Measurements from ENCODE around the gene GDPD3. TPM values are rescaled to one million over a fixed set of nuclear protein-coding genes. Genes with fewer than 3 reads are reported as not detected.
A peak's percentile ranks its signal among the peaks of the same experiment; 100 is the strongest.
"Not testable (repeated sequence)": the region's sequence is repeated elsewhere in the genome, so short reads cannot be mapped to it uniquely, and the experiment has no call there.

GDPD3 gene
- total RNA-seq, 1 donor from 2014 or later = 0.53 TPM

DNA sequence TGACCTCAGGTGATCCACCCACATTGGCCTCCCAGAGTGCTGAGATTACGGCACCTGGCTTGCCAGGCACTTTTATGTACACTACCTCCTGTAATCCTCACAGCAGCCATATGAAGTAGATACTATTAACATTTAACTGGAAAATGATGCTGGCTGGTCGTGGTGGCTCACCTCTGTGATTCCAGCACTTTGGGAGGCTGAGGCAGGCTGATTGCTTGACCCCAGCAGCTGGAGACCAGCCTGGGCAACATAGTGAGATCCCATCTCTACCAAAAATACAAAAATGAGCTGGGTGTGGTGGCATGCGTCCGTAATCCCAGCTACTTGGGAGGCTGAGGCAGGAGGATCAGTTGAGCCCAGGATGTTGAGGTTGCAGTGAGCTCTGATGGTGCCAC lies 11.6 kb upstream of the GDPD3 start:
- no peak for DNase-seq (ENCODE audit: low read depth, low spot score)

DNA sequence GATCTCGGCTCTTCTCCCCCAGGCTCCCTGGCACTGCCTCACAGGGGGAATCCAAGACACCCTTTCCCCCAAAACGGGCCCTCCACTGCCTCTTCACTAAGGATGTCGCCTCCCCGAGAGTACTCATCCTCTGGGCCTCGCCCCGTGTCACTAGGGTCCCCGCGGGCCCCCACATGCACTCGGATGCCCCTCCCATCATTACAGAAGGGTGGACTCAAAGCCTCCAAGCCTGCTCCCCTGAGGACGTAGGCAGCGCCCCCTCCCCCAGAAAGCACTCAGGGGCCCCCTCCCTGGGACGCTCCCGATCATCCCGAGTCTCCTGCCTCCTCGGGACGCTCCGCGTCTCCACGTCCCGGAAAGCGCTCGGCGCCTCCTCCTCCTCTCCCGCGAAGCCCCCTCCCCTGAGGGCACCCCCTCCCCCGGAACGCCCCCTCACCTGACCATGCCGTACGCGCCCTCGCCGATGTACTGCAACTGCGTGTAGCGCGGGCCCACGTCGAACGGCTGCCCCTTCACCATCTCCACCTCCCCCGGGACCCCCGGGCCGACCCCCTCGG lies 9.3 kb upstream of the GDPD3 start:
- no peak for DNase-seq (ENCODE audit: low read depth, low spot score)

DNA sequence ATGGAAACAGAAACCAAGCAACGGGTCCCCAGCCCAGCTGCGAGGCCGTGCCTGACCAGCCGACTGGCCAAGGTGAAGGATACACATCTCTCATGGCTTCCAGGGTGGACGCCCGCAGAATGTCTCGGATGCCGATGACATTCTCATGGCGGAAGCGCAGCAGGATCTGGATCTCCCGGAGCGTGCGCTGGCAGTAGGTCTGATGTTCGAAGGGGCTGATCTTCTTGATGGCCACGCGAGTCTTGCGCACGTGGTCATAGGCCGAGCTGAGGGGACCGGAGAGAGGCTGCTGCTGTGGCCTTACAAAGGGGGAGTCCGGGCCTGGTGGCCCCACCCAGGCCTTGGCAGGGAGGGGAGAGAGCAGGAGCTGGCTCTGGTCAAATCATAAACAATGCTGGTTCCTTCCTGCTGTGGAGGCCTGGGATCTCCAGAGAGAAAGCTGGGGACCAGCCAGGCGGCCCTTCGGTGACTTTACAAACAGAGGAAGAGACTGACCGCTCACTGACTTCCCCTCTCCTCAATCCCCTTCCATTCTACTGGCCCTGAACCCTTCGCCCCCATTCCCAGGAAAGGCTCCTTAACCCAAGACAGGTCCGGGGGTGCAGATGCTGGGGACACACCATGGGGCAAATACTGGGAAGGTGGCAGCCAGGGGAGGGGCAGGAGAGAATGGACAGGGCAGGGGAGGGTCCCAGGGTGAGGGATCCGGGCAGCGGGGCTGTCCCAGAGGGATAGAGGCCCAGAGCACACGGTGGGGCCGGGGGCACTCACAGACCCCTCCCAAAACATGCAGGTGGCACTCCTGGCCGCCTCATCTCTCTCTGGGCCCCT lies 8.6 kb upstream of the GDPD3 start:
- DNase-seq (ENCODE audit: low read depth, low spot score) = peak; percentile 32

DNA sequence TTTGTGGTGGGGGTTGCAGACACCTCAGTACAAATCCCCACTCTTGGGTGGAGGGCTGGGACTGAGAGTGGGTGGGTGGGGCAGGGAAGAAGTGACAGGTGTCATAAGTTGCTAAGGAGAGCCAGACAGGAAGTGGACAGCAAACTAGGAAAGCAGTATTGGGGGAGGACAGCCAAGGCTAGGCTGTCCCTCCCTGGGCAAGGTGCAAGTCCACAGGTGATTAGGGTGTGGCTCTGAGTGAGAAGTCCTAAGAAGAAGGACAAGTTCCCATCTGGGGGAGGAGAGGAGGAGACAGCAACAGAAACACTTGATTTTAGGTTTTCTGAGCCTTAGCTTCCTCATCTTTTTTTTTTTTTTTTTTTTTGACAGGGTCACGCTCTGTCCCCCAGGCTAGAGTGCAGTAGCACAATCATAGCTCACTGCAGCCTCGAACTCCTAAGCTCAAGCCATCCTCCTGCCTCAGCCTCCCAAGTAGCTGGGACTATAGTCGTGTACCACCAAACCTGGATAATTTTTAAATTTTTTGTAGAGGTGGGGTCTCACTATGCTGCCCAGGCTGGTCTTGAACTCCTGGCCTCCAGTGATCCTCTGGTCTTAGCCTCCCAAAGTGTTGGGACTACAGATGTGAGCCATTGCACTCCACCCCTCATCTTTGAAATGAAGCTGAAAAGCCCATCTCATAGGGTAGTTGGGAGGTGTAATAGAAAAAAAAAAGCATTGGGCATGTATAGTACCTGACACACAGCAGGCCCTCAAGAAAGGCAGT lies 7.2 kb upstream of the GDPD3 start:
- DNase-seq (ENCODE audit: low read depth, low spot score) = no peak

DNA sequence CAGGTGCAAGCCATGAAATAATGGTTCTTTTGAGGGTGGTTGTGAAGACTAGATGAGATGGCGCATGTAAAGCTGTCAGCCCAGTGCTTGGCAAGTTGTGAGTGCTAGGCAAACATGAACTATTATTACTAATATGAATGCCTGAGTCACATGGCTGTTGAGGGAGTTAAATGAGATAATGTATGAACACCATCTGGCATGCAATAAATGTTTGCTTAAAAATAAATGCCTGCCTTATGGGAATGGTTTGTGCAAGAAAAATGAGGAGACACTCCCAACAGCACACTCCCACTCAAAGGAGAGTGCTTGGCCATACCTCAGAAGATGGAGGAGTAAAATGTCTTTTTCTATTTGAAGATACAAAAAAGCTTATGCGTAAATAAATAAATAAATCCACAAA lies 6.1 kb upstream of the GDPD3 start:
- DNase-seq (ENCODE audit: low read depth, low spot score) = no peak

DNA sequence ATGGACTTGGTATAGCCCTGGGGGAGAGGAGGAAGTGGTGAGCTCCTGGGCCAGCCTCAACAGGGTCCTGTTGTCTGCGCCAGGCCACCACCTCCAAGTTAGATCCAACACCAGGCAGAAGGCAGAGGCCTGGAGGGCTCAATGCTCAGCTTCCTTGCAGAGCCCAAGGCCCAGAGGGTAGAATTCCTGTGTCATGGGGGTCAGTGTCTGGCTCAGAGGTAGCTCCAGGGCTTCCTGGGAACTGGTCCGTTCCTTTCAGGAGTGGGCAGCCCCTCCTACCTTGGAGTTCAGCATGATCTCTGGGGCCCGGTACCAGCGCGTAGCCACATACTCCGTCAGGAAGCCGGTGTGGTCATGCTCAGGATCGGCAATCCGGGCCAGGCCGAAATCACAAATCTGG lies 4.4 kb upstream of the GDPD3 start:
- DNase-seq (ENCODE audit: low read depth, low spot score) = no peak

DNA sequence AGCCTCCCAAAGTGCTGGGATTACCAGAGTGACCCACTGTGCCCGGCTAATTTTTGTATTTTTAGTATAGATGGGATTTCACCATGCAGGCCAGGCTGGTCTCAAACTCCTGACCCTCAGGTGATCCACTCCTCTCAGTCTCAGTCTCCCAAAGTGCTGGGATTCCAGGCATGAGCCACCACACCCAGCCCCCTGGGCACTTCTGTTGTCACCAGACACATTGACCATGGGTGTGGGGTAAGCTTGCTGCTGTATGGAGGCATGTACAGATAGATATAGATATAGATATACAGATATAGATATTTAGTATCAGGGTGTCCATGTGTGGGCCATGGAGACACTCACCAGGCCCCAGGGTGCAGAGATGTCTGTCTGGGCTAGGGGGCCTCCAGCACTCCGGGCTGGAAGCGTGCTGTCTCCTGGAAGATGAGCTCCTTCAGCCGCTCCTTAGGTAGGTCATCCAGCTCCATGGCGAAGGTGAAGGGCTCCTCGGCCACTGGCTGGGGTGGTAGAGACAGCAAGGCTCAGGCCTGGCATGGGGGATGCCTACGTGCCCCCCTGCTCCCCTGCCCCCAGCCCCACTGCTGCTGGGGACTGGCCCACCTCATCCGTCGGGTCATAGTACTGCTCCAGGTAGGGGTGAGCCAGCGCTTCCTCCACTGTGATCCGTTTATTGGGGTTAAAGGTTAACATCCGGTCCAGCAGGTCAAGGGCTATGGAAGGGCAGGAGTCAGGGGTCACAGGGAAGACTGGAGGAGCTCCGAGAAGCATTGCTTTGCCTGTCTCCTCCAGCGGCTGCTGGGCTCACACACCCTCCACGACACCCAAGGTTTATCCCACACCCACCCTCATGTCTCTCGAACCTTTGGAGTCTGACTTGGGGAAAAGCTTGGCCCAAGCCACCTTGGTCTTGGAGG lies 3.2 kb upstream of the GDPD3 start:
- no peak for DNase-seq (ENCODE audit: low read depth, low spot score)

DNA sequence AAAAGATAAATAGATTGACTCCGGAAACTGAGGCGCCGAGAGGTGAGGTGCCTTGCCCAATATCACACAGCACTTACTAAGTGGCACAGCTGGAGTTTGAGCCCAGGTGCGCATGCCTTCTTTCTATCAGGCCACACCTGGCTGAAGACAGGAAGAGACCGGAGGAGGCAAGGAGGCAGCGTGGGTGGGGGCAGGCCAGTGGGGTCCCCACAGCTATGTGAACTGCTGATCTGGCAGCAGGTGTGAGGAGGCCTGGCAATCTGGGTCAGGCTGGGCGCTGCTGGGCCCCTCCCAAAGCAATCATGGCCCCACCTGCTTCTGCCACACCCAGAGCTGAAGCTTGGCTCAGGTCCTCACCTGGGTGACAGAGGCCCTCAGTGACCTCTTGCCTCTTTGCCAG lies 1.9 kb upstream of the GDPD3 start:
- DNase-seq (ENCODE audit: low read depth, low spot score) = no peak

DNA sequence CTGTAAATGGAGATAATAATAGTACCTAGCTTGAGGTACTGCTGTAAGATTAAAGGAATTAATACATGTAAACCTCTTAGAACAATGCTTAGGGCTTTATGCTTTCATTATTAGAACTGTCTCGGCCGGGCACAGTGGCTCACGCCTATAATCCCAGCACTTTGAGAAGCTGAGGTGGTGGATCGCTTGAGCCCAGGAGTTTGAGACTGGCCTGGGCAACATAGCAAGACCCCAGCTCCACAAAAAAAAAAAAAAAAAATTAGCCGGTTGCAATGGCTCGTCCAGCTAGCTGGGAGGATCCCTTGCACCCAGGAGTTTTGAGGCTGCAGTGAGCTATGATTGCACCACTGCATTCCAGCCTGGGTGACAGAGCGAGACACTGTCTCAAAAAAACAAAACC lies 1.5 kb upstream of the GDPD3 start:
- not testable (repeated sequence) for DNase-seq (ENCODE audit: low read depth, low spot score)

DNA sequence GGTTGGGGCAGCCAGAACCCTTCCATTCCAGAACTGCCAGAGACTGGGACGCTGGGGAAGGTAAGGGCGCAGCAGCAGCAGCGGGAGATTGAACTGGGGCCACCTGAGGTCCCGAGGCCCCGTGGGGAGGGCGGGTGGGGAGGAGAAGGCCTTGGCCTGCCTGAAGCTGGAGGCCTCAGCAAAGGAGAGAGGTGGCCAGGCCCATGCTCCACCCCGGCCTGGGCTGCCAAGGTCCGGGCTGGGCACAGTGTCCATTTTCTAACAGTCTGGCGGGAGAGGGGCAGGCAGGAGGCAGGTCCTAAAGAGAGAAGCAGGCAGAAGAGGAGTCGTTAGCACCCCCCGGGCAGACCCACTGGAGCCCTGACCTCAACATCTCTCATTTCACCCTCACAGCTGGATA lies 1.1 kb upstream of the GDPD3 start:
- no peak for DNase-seq (ENCODE audit: low read depth, low spot score)

DNA sequence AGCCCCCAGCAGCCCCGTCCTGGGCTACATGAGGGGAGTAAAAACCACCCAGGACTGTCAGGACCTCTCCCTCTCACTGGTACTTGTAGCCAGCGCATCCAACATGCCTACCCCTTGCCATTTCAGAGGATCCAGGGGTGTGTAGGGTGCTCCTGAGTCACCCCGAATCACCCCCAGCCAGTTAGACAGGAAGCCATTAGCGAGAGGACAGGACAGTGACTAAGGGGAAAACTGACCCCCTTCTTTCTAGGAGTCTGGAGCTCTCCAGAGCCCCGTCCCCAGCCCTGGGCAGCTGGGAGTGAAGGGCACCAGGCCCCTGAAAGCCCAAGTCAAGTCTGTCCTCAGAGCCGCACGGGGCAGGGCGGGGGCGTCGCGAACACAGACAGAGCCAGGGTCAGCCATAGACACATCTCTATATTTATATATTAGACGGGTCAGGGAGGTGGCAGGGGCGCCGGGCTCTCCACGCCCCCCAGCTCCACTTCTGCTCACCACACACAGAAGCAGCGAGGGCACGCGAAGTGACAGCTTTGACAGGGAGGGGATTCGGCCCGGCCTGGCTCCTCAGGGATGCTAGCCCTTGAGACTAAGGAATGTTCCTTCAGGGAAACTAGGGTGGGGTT lies 485 bp upstream of the GDPD3 start:
- no peak for DNase-seq (ENCODE audit: low read depth, low spot score)

DNA sequence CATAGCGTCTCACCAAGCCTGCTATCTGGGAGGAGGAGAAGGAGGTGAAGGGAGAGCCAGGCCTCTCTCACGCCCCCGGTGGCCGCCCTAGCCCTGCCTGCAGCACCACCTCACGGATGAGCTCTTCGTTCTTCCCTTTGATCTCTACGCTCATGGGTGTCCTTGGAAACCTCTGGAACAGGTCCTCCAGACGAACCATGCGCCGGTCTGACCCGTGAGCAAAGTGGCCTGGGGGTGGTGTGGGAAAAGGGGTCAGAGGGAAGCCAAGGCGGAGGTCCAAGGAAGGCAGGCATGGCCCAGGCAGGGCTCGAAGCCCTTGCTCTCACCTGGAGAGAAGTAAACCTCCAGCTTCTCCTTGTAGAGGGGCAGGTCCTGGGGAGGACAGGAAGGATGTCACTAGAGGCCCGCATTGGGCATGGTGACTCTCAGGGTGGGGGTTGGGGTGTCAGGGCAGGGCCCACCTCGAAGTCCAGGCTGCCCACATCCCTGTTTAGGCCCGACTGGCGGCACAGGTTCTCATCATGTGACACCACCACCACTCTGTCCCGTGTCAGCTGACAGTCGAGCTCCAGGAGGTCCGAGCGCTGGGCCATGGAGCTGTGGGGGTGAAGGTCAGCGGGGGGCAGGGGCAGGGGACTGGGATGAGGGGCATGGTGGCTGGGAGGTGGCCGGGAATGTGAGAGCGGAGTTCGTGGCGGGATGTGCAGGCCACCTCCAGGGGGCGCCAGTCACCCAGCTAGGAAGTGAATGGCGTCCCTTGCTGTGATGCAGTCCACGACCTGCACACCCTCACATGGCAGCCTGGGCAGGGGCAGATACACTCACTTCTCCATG lies 923 bp downstream of the GDPD3 start:
- no peak for DNase-seq (ENCODE audit: low read depth, low spot score)

DNA sequence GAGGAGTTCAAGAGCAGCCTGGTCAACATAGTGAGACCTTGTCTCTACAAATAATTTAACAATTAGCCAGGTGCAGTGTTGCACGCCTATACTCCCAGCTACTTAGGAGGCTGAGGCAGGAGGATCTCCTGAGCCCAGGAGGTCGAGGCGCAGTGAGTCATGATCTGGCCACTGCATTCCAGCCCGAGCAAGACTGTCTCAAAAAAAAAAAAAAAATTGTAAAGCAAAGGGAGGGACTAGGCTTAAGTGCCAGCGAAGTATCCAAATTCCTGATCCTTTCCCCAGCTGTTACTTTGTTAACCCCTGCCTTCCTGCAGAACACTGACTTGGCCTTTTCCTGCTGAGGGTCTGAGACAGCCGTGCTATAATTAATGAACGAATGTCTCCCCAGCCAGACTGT lies 2.7 kb downstream of the GDPD3 start:
- no peak for DNase-seq (ENCODE audit: low read depth, low spot score)

DNA sequence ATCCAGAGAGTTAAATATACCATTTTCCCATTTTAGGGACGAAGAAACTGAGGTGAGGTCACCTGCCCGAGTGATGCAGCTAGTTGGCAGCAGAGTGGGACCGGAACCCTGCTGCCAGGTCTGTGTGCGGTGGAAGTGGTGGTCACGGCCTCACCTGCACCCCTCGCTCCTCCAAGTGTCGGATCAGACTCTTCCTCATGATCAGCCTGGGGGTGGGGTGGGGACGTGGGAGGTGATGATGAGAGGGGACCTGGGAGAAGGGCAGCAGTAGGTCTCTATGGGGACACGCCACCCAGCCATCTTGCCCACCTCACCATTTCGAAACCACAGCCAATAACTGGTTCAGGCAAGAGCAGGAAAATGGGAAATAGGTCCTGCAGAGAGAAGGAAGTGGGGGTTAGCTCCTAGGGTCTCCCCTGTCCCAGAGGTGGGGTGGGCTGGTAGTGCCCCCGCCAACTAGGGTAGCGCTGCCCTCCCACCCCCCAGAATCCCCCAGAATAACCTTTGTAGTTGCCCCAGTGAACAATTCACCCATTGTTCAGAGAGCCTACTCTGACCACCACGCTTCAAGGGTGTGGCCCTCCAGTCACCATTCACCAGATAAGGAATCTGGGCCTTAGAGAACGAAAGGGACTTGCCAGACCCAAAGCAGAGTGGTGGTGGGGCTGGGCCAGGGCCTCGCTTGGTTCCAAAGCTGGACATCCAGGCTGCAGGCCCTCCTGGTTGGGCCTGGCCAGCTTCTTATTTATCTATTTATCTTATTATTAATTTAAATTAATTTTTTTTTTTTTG lies 5.1 kb downstream of the GDPD3 start:
- DNase-seq (ENCODE audit: low read depth, low spot score) = no peak

DNA sequence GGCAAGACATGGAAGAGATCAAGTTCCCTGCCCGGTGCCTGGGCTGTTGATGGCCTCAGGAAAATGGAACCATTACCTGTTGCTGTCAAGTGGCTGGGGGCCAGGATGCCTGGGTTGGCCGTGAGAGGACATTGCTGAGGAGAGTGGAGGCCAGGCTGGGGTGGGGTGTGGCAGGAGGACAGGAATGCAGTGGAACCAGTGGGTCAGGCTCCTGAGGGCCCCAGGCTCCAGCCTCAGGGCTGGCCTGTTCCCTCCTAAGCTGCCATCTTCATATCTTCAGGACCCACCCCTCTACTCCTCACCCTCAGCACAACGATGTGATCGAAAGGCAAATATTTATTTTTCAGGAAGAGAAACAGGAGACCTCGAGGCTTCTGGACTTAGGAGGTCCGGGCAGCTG lies 8.8 kb downstream of the GDPD3 start:
- no peak for DNase-seq (ENCODE audit: low read depth, low spot score)

DNA sequence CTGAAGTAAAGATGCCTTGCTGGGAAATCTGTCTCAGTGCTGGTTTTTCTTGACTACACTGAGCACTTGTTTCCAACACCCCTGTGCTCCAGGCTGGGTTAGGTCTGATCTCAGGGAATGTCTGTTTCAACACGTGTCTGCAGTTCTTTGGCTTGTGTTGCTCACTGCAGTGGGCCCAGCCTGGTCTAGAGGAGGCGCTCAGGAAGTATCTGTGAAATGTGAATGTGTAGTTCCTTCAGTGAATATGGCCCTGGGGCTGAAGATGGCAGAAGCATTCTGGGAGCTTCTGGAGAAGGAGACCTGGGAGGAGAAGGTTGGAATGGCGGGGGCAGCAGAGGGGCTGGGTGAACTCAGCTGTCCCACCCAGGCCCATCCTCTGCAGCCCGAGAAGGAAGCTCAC lies 9.2 kb downstream of the GDPD3 start:
- no peak for DNase-seq (ENCODE audit: low read depth, low spot score)

DNA sequence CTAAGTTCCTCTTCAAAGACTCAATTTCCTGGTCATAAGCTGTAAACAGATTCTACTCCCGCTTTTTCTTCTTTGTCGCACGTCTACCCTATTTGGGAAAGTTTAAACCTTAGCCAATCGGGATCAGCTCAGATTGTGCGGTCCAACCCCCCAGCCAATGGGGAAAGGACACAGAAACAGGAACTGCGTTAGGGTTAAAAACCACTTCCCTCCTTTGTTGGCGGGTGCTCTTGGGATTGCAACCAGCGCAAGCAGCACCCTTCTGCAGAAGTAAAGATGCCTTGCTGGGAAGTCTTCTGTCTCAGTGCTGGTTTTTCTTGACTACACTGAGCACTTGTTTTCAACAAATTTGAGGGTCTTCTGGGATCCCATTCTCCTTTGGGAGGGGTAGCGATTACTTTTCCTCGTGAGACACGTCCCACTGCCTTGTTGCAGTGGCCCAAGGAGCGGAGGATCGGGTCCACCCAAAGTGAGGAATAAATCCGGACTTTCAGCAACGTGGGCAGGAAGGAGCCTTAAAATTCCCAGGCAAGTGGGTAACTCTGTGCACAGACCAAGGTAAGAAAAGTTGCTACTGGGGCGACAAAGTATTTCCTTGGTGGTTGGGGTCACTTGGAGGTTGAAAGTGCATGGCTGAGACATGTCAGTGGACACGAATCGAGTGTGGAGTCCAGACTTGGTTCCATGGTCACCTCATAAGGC lies 16.3 kb downstream of the GDPD3 start:
- no peak for DNase-seq (ENCODE audit: low read depth, low spot score)

DNA sequence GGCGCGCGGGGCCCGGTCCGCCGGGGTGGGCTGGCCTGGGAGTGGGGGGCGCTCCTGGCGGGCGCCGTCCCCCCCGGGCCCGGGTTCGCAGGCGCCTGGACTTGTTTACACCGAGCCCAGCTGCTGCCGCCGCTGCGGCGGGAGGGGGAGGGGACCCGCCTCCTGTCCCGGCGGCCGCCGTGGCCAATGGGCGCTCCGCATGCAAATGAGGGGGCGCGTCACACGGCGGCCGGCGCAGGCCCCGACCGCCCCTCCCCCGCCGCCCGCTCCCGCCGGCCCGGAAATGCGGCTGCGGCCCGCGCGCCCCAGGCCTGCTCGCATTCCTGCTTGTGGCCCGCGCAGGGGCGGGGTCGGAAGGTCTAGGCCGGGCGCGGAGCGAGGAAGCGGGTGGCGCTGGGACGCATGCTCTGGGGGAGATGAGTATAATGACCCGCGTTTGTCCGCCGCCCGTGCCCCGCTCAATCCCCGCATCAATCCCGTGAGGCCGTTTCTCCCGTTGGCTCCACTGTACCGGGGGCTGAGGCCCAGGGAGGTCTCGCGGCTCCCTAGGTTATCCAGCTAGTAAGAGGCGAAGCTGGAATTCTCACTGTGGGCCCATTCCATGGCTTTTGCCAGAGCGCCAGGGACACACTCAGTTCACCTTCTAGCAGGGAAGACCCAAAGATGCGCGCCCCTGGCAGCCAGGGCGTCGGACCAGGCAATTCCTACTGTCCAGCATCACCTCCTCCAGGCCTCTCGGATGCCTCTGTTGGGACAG lies 17.1 kb downstream of the GDPD3 start, which contains the start of gene YPEL3:
Gene YPEL3 (minus strand): TSS at position 109 of the 757 bp plus-strand sequence. CDS start 731 bp downstream, outside the sequence.
- DNase-seq (ENCODE audit: low read depth, low spot score) = peak; percentile 55
